Measurements from ENCODE around the gene MYO9A.

- TF ChIP-seq CTCF (conservative IDR thresholded peaks at IDR 0.05; ENCODE audit: low read depth, low read length), result no peak
- TF ChIP-seq EZH2 (IDR thresholded peaks at IDR 0.05; ENCODE audit: borderline replicate concordance, low read depth, low read length, poor library complexity, severe bottlenecking), result no peak
Measured at GRCh38 chr15:71931261-71931660, 186.7 kb downstream of the MYO9A start.
